GM19099 (cell line): Measurements from ENCODE around the gene SMOC1.

Experiments
- POLR2A ChIP-seq: IDR thresholded peaks from 3 replicates; pipeline ENCODE4 v1.6.1; 2011; ENCODE audit warnings: low read depth; ENCODE audit not compliant: insufficient read length; ENCODE audit errors: extremely low read depth

Gene SMOC1

GRCh38 chr14:69963966-69964365, 84.8 kb downstream of the SMOC1 start:
- no peak for TF ChIP-seq POLR2A

- TF ChIP-seq POLR2A = no peak
Observed at GRCh38 chr14:69964841-69965240, 85.6 kb downstream of the SMOC1 start.

GRCh38 chr14:69968132-69968531, 88.9 kb downstream of the SMOC1 start:
- no peak for TF ChIP-seq POLR2A

GRCh38 chr14:69968681-69969080, 89.5 kb downstream of the SMOC1 start:
- no peak for TF ChIP-seq POLR2A

- no peak for TF ChIP-seq POLR2A
Observed at GRCh38 chr14:69972755-69973154, 93.5 kb downstream of the SMOC1 start.

- no peak for TF ChIP-seq POLR2A
Observed at GRCh38 chr14:69973846-69974245, 94.6 kb downstream of the SMOC1 start.

- TF ChIP-seq POLR2A = no peak
Observed at GRCh38 chr14:69979882-69980281, 100.7 kb downstream of the SMOC1 start.

GRCh38 chr14:69980457-69981425, 101.5 kb downstream of the SMOC1 start:
- TF ChIP-seq POLR2A = no peak

- no peak for TF ChIP-seq POLR2A
Observed at GRCh38 chr14:69982220-69982839, 103.1 kb downstream of the SMOC1 start.

GRCh38 chr14:69982886-69983285, 103.7 kb downstream of the SMOC1 start:
- TF ChIP-seq POLR2A = no peak

GRCh38 chr14:69983317-69983716, 104.1 kb downstream of the SMOC1 start:
- TF ChIP-seq POLR2A = no peak

GRCh38 chr14:69985463-69985862, 106.2 kb downstream of the SMOC1 start:
- no peak for TF ChIP-seq POLR2A

GRCh38 chr14:69986336-69986735, 107.1 kb downstream of the SMOC1 start:
- TF ChIP-seq POLR2A = no peak

- no peak for TF ChIP-seq POLR2A
Observed at GRCh38 chr14:69987406-69988121, 108.3 kb downstream of the SMOC1 start.

GRCh38 chr14:69988979-69989378, 109.8 kb downstream of the SMOC1 start:
- TF ChIP-seq POLR2A = no peak

- no peak for TF ChIP-seq POLR2A
Observed at GRCh38 chr14:69989622-69990021, 110.4 kb downstream of the SMOC1 start.

- no peak for TF ChIP-seq POLR2A
Observed at GRCh38 chr14:69990323-69990722, 111.1 kb downstream of the SMOC1 start.
